ENCODE results near the gene SIM1.

The SIM1 gene

DNA sequence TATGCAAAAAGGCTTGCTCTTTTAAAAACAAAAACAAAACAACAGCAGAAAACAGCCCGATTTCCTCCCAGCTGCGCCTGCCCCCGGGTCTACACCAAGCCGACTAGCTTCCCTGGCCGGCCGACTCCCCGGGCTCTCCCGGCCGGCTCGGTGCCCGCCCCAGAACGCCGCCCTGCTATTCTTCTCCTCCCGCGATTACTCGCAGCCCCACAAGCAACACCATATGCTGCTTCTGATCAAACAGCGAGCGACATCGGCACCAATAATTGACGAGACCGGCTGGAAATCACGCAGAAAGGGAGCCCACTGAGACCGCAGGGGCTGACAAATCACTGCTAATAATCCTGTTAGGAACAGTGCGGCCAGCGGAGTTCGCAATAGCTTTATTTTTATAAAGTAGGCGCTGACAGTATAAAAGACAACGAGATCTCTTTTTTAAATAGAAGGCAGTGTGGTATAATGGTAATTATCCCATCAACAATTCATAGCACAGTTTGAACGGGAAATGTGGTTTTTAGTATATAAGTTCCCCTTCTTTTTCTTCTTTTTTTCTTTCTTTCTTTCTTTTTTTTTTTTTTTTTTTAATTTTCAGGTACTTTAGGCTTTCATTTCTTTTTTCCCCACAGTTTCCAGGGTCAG lies 3.3 kb downstream of the SIM1 start:
- Histone ChIP-seq H3F3A (ENCODE audit: insufficient read depth) (no peaks in the 10 kb centered on the region), H3K27ac (ENCODE audit: low read depth, low read length) (no peak overlapping the region), H2AFZ (ENCODE audit: low read depth, low read length, severe bottlenecking) (no peak overlapping the region), H3K9ac (ENCODE audit: low read length) (no peak overlapping the region), H3K36me3 (ENCODE audit: low read length) (no peaks in the 10 kb centered on the region), H3K9me2 (replicated peaks; ENCODE audit: insufficient read depth, low read length) (no peaks in the 10 kb centered on the region), H4K20me1 (ENCODE audit: low read depth, low read length) (no peaks in the 10 kb centered on the region), H3K4me3 (ENCODE audit: insufficient read depth, low read length, poor library complexity, severe bottlenecking) (no peak overlapping the region), H3K79me2 (ENCODE audit: insufficient read depth, low read length) (no peaks in the 10 kb centered on the region), H3K27me3 (ENCODE audit: low read length) (no peaks in the 10 kb centered on the region), H3K4me2 (ENCODE audit: low read depth, low read length, poor library complexity, severe bottlenecking) (no peak overlapping the region), H3K9me3 (ENCODE audit: insufficient read depth, low read length) (no peaks in the 10 kb centered on the region)
- TF ChIP-seq EZH2phosphoT487 (conservative IDR thresholded peaks at IDR 0.05; ENCODE audit: low read length), result no peak
- TF ChIP-seq, protein P1, sequence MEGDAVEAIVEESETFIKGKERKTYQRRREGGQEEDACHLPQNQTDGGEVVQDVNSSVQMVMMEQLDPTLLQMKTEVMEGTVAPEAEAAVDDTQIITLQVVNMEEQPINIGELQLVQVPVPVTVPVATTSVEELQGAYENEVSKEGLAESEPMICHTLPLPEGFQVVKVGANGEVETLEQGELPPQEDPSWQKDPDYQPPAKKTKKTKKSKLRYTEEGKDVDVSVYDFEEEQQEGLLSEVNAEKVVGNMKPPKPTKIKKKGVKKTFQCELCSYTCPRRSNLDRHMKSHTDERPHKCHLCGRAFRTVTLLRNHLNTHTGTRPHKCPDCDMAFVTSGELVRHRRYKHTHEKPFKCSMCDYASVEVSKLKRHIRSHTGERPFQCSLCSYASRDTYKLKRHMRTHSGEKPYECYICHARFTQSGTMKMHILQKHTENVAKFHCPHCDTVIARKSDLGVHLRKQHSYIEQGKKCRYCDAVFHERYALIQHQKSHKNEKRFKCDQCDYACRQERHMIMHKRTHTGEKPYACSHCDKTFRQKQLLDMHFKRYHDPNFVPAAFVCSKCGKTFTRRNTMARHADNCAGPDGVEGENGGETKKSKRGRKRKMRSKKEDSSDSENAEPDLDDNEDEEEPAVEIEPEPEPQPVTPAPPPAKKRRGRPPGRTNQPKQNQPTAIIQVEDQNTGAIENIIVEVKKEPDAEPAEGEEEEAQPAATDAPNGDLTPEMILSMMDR (IDR thresholded peaks at IDR 0.05; ENCODE audit: insufficient read depth, low read length, poor library complexity, severe bottlenecking), result no peak

DNA sequence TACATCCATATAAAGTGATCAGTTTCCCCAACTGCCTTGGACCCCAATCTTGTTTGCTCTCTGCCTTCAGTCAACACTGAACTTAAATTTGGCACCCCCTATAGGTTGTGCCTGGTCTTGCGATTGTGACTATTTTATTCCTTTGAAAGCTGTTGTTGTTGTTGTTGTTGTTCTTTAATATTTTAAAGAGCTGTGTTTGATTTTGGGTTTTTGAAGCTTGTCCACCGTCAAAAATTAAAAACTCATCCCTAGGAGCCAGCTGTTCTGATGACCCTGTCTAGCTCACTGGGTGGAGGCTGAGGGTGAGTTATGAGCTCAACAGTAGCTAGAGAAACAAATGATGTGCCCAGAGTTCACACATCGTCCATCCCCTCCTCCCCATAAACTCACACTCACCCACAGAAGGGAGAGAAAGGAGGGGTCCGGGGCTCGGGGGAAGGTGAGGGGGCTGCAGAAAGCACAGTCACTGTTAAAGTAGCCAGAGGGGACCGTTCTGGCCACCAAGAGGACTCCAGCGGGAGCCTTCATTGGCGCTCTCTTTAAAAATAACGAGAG lies 4.0 kb downstream of the SIM1 start:
- no peaks in the 10 kb centered on the region for H3K27me3 ChIP-seq (ENCODE audit: low read length)
- H3K9me3 ChIP-seq (ENCODE audit: insufficient read depth, low read length), result no peaks in the 10 kb centered on the region
- no peak overlapping the region for H3K4me2 ChIP-seq (ENCODE audit: low read depth, low read length, poor library complexity, severe bottlenecking)
- no peak overlapping the region for H3K27ac ChIP-seq (ENCODE audit: low read depth, low read length)
- no peaks in the 10 kb centered on the region for H3F3A ChIP-seq (ENCODE audit: insufficient read depth)
- TF ChIP-seq EZH2phosphoT487 (conservative IDR thresholded peaks at IDR 0.05; ENCODE audit: low read length), result no peak
- TF ChIP-seq, protein P1 (IDR thresholded peaks at IDR 0.05; ENCODE audit: insufficient read depth, low read length, poor library complexity, severe bottlenecking), result peak; percentile 9
- no peaks in the 10 kb centered on the region for H3K79me2 ChIP-seq (ENCODE audit: insufficient read depth, low read length)
- no peak overlapping the region for H3K9ac ChIP-seq (ENCODE audit: low read length)
- no peaks in the 10 kb centered on the region for H3K36me3 ChIP-seq (ENCODE audit: low read length)
- no peaks in the 10 kb centered on the region for H3K9me2 ChIP-seq (replicated peaks; ENCODE audit: insufficient read depth, low read length)
- no peaks in the 10 kb centered on the region for H4K20me1 ChIP-seq (ENCODE audit: low read depth, low read length)
- no peak overlapping the region for H3K4me3 ChIP-seq (ENCODE audit: insufficient read depth, low read length, poor library complexity, severe bottlenecking)
- H2AFZ ChIP-seq (ENCODE audit: low read depth, low read length, severe bottlenecking), result no peak overlapping the region

DNA sequence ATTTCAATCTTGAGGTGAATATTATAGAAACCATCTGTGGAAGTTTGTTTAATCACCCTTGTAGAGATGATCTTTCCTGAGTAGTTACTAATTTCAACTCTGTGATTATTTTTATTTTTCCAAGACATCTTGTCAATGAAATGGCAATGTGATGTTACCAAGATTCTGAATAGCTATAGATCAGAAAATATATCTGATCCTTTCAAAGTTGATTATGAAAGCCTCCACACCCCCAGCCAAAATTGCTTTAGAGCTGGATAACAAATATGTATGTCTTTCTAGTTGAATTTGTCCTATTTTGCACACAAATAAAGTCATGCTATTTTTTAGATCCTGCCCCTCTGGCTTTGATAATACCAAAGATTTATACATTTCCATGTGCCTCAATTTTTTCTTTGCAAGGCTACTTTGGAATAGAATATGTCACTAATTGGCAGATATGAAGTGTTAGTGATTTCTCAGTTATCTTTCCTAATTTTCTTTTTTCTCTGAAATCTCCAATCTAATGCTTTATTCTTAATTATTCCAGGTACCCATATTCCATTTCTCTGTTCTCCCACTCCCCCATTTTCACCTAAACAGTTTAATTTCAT lies 5.0 kb downstream of the SIM1 start:
- Histone ChIP-seq H2AFZ (ENCODE audit: low read depth, low read length, severe bottlenecking) (no peak overlapping the region), H3K9ac (ENCODE audit: low read length) (no peak overlapping the region), H3K27ac (ENCODE audit: low read depth, low read length) (no peak overlapping the region), H3K4me3 (ENCODE audit: insufficient read depth, low read length, poor library complexity, severe bottlenecking) (no peak overlapping the region), H3K9me2 (replicated peaks; ENCODE audit: insufficient read depth, low read length) (no peaks in the 10 kb centered on the region), H3K9me3 (ENCODE audit: insufficient read depth, low read length) (no peaks in the 10 kb centered on the region), H3K79me2 (ENCODE audit: insufficient read depth, low read length) (no peaks in the 10 kb centered on the region), H4K20me1 (ENCODE audit: low read depth, low read length) (no peaks in the 10 kb centered on the region), H3K36me3 (ENCODE audit: low read length) (no peaks in the 10 kb centered on the region), H3K27me3 (ENCODE audit: low read length) (no peaks in the 10 kb centered on the region), H3F3A (ENCODE audit: insufficient read depth) (no peaks in the 10 kb centered on the region), H3K4me2 (ENCODE audit: low read depth, low read length, poor library complexity, severe bottlenecking) (no peak overlapping the region)
- TF ChIP-seq EZH2phosphoT487 (conservative IDR thresholded peaks at IDR 0.05; ENCODE audit: low read length), result no peak
- TF ChIP-seq, protein P1 (IDR thresholded peaks at IDR 0.05; ENCODE audit: insufficient read depth, low read length, poor library complexity, severe bottlenecking), result no peak

Data from SU-DHL-6 (cell line).